ENCODE data around the gene CFAP161.

GRCh38 chr15:81085898-81086297 lies 48.2 kb upstream of the CFAP161 start:
- TF ChIP-seq, protein P1, sequence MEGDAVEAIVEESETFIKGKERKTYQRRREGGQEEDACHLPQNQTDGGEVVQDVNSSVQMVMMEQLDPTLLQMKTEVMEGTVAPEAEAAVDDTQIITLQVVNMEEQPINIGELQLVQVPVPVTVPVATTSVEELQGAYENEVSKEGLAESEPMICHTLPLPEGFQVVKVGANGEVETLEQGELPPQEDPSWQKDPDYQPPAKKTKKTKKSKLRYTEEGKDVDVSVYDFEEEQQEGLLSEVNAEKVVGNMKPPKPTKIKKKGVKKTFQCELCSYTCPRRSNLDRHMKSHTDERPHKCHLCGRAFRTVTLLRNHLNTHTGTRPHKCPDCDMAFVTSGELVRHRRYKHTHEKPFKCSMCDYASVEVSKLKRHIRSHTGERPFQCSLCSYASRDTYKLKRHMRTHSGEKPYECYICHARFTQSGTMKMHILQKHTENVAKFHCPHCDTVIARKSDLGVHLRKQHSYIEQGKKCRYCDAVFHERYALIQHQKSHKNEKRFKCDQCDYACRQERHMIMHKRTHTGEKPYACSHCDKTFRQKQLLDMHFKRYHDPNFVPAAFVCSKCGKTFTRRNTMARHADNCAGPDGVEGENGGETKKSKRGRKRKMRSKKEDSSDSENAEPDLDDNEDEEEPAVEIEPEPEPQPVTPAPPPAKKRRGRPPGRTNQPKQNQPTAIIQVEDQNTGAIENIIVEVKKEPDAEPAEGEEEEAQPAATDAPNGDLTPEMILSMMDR (optimal IDR thresholded peaks at IDR 0.05 in 1 of 3, IDR thresholded peaks at IDR 0.05 in 1 of 3, conservative IDR thresholded peaks at IDR 0.05 in 1 of 3; ENCODE audit: extremely low read depth in 1 of 3, insufficient read depth in 2 of 3, low read length in 3 of 3): no peak
- no peak for TF ChIP-seq EZH2 (IDR thresholded peaks at IDR 0.05; ENCODE audit: low read length)
